HCT116 (cell line): ENCODE measurements around the gene ABCC11. TPM values are rescaled to one million over a fixed set of nuclear protein-coding genes. Genes with fewer than 3 reads are reported as not detected.

Experiments
- ATAC-seq: fragments of 200-7000 bp; cut with Tn5 transposase; 2 replicates; pipeline ENCODE4 v1.9.1; 2020; ENCODE audit warnings: mild to moderate bottlenecking, moderate library complexity
- BruUV-seq: library from RNA; stranded (reverse); fragments of 400-500 nt; replicated peaks from 2 replicates; lab custom pipeline; 2021; lab: Mats Ljungman, UMichigan
- CTCF ChIA-PET: fragments of 300-600 bp; sonication (Branson Sonifier 250); formaldehyde crosslinking; loops from one replicate; lab custom pipeline; 2021; ENCODE audit warnings: antibody characterized with exemption; lab: Charles Lee
- POLR2A ChIA-PET: fragments of 300-600, 350-600 bp; sonication (Branson Sonifier 250); formaldehyde crosslinking; loops from one replicate; lab custom pipeline; 2021; ENCODE audit warnings: antibody characterized with exemption; lab: Charles Lee
- RAD21 ChIA-PET, 2 experiments: fragments of 300-600 bp; sonication (Branson Sonifier 250); formaldehyde crosslinking; loops; one replicate each; lab custom pipeline; 2023; ENCODE audit warnings: low total read pairs in 2 of 2; ENCODE audit not compliant: uncharacterized antibody in 2 of 2, unreplicated experiment in 2 of 2, low non-redundant PET in 1 of 2; lab: Charles Lee
- DNase-seq: peaks from one replicate; pipeline ENCODE4 v3.0.0-alpha.2; 2010; ENCODE audit warnings: low read depth, low spot score
- H2AFZ ChIP-seq: fragments of 200-600 bp; shearing (Covaris generic), sonication (generic); 2 replicates; pipeline ENCODE4 v1.6.1; 2017; ENCODE audit warnings: low read depth, mixed run types, mixed read lengths, antibody characterized with exemption, low read length; ENCODE audit not compliant: poor library complexity, severe bottlenecking
- H3K27ac ChIP-seq: 2 replicates; pipeline ENCODE4 v1.5.1; 2012; ENCODE audit warnings: low read depth, low read length
- H3K27me3 ChIP-seq: fragments of 200-600 bp; sonication (generic); 2 replicates; pipeline ENCODE4 v1.6.1; 2016; ENCODE audit warnings: mixed run types, low read length, mixed read lengths; ENCODE audit not compliant: insufficient read depth
- H3K36me3 ChIP-seq, 2 experiments: fragments of 200-500 bp in 1 of 2; fragments of 200-600 bp in 1 of 2; sonication (Bioruptor generic) in 1 of 2; sonication (generic) in 1 of 2; 2 replicates each; pipeline versions ENCODE4 v1.5.1 to v1.6.1; 2014 to 2016; ENCODE audit warnings: low read length in 2 of 2, inconsistent platforms in 1 of 2, mixed read lengths in 1 of 2, mixed run types in 1 of 2; ENCODE audit not compliant: insufficient read depth in 2 of 2, control insufficient read depth in 1 of 2
- H3K4me1 ChIP-seq, 2 experiments: fragments of 200-600 bp in 1 of 2; sonication (generic) in 1 of 2; 2 replicates each; pipeline versions ENCODE4 v1.5.1 to v1.6.1; 2012 to 2017; ENCODE audit warnings: low read length in 2 of 2, inconsistent platforms in 1 of 2, mild to moderate bottlenecking in 1 of 2, mixed read lengths in 1 of 2, mixed run types in 1 of 2, moderate library complexity in 1 of 2; ENCODE audit not compliant: insufficient read depth in 2 of 2, control insufficient read depth in 1 of 2
- H3K4me2 ChIP-seq: fragments of 200-600 bp; sonication (generic); 2 replicates; pipeline ENCODE4 v1.6.1; 2017; ENCODE audit warnings: mixed run types, low read length, mixed read lengths
- H3K4me3 ChIP-seq, 2 experiments: fragments of 200-600 bp in 1 of 2; sonication (generic) in 1 of 2; replicated peaks in 1 of 2; 2 replicates each; pipeline ENCODE4 v1.5.1; 2011 to 2016; ENCODE audit warnings: low read length in 2 of 2, control low read depth in 1 of 2, low read depth in 1 of 2, mild to moderate bottlenecking in 1 of 2, mixed read lengths in 1 of 2, mixed run types in 1 of 2
- H3K79me2 ChIP-seq: fragments of 200-600 bp; sonication (generic); 2 replicates; pipeline ENCODE4 v1.6.1; 2017; ENCODE audit warnings: mild to moderate bottlenecking, mixed run types, low read length, moderate library complexity, mixed read lengths; ENCODE audit not compliant: insufficient read depth
- H3K9ac ChIP-seq: fragments of 200-600 bp; sonication (generic); 2 replicates; pipeline ENCODE4 v1.6.1; 2016; ENCODE audit warnings: low read length, mixed read lengths
- H3K9me2 ChIP-seq: fragments of 200-600 bp; sonication (generic), shearing (Covaris generic); 2 replicates; pipeline ENCODE4 v1.6.1; 2017; ENCODE audit warnings: mixed run types, mild to moderate bottlenecking, moderate library complexity; ENCODE audit not compliant: insufficient read depth
- H3K9me3 ChIP-seq, 2 experiments: fragments of 200-500 bp in 1 of 2; fragments of 200-600 bp in 1 of 2; sonication (Bioruptor generic) in 1 of 2; sonication (generic) in 1 of 2; 2 replicates each; pipeline ENCODE4 v1.6.1; 2014 to 2017; ENCODE audit warnings: low read length in 2 of 2, mixed read lengths in 2 of 2, inconsistent platforms in 1 of 2, low read depth in 1 of 2, mild to moderate bottlenecking in 1 of 2, mixed run types in 1 of 2, moderate library complexity in 1 of 2; ENCODE audit not compliant: control insufficient read depth in 1 of 2, insufficient read depth in 1 of 2
- H4K20me1 ChIP-seq: fragments of 200-600 bp; sonication (generic), shearing (Covaris generic); 2 replicates; pipeline ENCODE4 v1.6.1; 2017; ENCODE audit warnings: mixed run types, mild to moderate bottlenecking, moderate library complexity; ENCODE audit not compliant: insufficient read depth
- REST ChIP-seq: IDR thresholded peaks from 2 replicates; pipeline ENCODE4 v1.6.1; 2012; ENCODE audit warnings: low read depth
- SRF ChIP-seq: IDR thresholded peaks from 2 replicates; pipeline ENCODE4 v1.6.1; 2012; ENCODE audit warnings: low read depth
- intact Hi-C: fragments of 100-400 bp; cut with micrococcal nuclease; formaldehyde crosslinking; loops from 2 replicates; pipeline ENCODE4 v1.10.0; 2022
- total RNA-seq: library from RNA; stranded (reverse); gene quantifications from one replicate; pipeline ENCODE4 v1.2.1, GENCODE V29; 2021; ENCODE audit not compliant: unreplicated experiment

Gene ABCC11
- total RNA-seq, 1 experiment from 2014 or later, result 0.54 TPM

DNA sequence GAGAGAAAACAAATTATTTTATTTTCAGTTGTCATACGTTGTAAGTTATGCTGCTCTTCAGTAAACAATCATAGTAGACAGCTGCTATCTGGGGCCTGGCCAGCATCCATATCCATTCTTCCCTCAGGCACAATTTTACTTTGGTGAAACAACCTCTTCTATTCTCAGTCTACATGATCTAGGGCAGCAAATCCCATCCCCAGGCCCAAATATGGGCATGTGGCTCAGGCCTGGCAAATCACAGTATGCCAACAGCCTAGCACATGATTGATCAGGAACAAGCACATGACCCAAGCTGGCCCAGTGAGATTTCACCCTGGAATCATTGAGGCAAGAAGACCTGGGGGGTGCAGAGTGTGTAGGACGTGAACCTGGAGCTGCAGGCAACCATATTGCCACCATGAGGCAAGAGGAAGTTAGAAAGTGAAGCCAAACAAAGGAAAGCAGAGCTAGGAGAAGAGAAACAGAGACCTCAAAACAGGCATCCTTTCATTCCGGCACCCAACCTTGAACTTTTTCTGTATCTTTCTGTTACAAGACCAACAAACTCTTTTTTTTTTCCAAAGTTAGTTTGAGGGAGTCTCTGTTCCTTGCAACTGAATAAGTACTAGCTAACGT is 81.3 kb downstream of the ABCC11 start:
- POLR2A ChIA-PET, result no interaction called here
- H3K4me2 ChIP-seq, result no peak overlapping the region
- DNase-seq, result no peak

More for the DNA sequence above, 81.3 kb downstream of the ABCC11 start:
- H4K20me1 ChIP-seq, result no peaks in the 10 kb centered on the region
- no TSS peak for BruUV-seq
- no peak overlapping the region for H3K27ac ChIP-seq
- CTCF ChIA-PET, result interaction anchor here (0.7 to 2.6 kb wide), 4 partner anchors 362 to 1219 kb away, joined by 3 to 34 read pairs (median 14); no protein-coding TSS in a partner anchor
- peaks cover 0 to 7% of the 10 kb centered on the region in 2 experiments; a peak in 2 of 4 replicates for H3K4me1 ChIP-seq
- H3K9me2 ChIP-seq, result no peaks in the 10 kb centered on the region
- intact Hi-C loops, result loop anchor here (1.0 to 10.0 kb wide), 5 partner anchors 457 to 1494 kb away; no protein-coding TSS in a partner anchor
- TF ChIP-seq REST, result no peak
- peak; percentile 88 for TF ChIP-seq SRF
- TF ChIP-seq, all 23 proteins: peak for 1
- Histone ChIP-seq H3K9me3 (no peaks in the 10 kb centered on the region), H3K27me3 (no peaks in the 10 kb centered on the region), H2AFZ (peak overlapping the region; percentile 90), H3K79me2 (no peaks in the 10 kb centered on the region), H3K4me3 (no peak overlapping the region), H3K36me3 (no peaks in the 10 kb centered on the region), H3K9ac (no peak overlapping the region)
- no peak for ATAC-seq
- RAD21 ChIA-PET, result no interaction called here
